ENCODE data around the gene CSRP3.

- TF ChIP-seq POLR2A (IDR thresholded peaks at IDR 0.05; ENCODE audit: low read length), result peak; percentile 66
- TF ChIP-seq GATA1 (IDR thresholded peaks at IDR 0.05; ENCODE audit: low read depth, low read length), result no peak
Measured at GRCh38 chr11:19240420-19241259, 38.9 kb upstream of the CSRP3 start, which contains the start of gene E2F8.
